Activated B cell treated with CpG ODN at 0.5 μM for 24 hours (primary cell): ENCODE measurements around the gene DCC. TPM values are rescaled to one million over a fixed set of nuclear protein-coding genes. Genes with fewer than 3 reads are reported as not detected.

Experiments
- ATAC-seq: fragments of 200-7000 bp; cut with Tn5 transposase; one replicate; pipeline ENCODE4 v1.10.0; 2021; ENCODE audit warnings: low read depth, mild to moderate bottlenecking, moderate library complexity
- CTCF ChIA-PET: fragments of 350-600 bp; sonication (Branson Sonifier 250); formaldehyde crosslinking; loops from one replicate; lab custom pipeline; 2021; ENCODE audit warnings: antibody characterized with exemption; lab: Charles Lee
- POLR2A ChIA-PET: fragments of 350-600 bp; sonication (Branson Sonifier 250); formaldehyde crosslinking; loops from one replicate; lab custom pipeline; 2021; ENCODE audit warnings: antibody characterized with exemption; lab: Charles Lee
- DNase-seq: peaks from one replicate; pipeline ENCODE4 v3.0.0; 2022
- H3K27ac Mint-ChIP-seq: one replicate; pipeline ENCODE4 v1.8.0; 2020; ENCODE audit warnings: mixed read lengths
- H3K27me3 Mint-ChIP-seq: one replicate; pipeline ENCODE4 v1.8.0; 2021; ENCODE audit warnings: mixed read lengths
- H3K36me3 Mint-ChIP-seq: one replicate; pipeline ENCODE4 v1.8.0; 2021; ENCODE audit warnings: low read depth, mixed read lengths
- H3K4me1 Mint-ChIP-seq: one replicate; pipeline ENCODE4 v1.8.0; 2021; ENCODE audit warnings: mixed read lengths
- H3K4me3 Mint-ChIP-seq: one replicate; pipeline ENCODE4 v1.8.0; 2020; ENCODE audit warnings: mild to moderate bottlenecking, mixed read lengths
- H3K9me3 Mint-ChIP-seq: one replicate; pipeline ENCODE4 v1.8.0; 2020; ENCODE audit warnings: mixed read lengths
- CTCF ChIP-seq: fragments of 200-600 bp; IDR thresholded peaks from one replicate; pipeline ENCODE4 v1.8.0; 2022; ENCODE audit warnings: antibody characterized with exemption, mild to moderate bottlenecking
- intact Hi-C: fragments of 100-400 bp; cut with micrococcal nuclease; formaldehyde crosslinking; loops from one replicate; pipeline ENCODE4 v1.15.1; 2024
- total RNA-seq: library from RNA; stranded (reverse); gene quantifications from 2 replicates; pipeline ENCODE4 v1.2.3, GENCODE V29; 2022

Gene DCC
- total RNA-seq, 1 donor from 2014 or later, result not detected

- intact Hi-C loops, result no loop called here
- no peaks in the 10 kb centered on the region for H3K4me1 Mint-ChIP-seq
- H3K9me3 Mint-ChIP-seq, result no peaks in the 10 kb centered on the region
Measured at GRCh38 chr18:52844323-52844722, 504.3 kb downstream of the DCC start.

GRCh38 chr18:52845036-52845435, 505.0 kb downstream of the DCC start:
- no peak for TF ChIP-seq CTCF
- DNase-seq, result no peak
- Mint-ChIP-seq H3K4me1 (no peaks in the 10 kb centered on the region), H3K9me3 (no peaks in the 10 kb centered on the region), H3K27ac (no peak overlapping the region), H3K4me3 (no peak overlapping the region), H3K27me3 (no peaks in the 10 kb centered on the region), H3K36me3 (no peaks in the 10 kb centered on the region)
- no peak for ATAC-seq
- ChIA-PET POLR2A (no interaction called here), CTCF (no interaction called here)
- intact Hi-C loops, result no loop called here

More at GRCh38 chr18:52844323-52844722, 504.3 kb downstream of the DCC start:
- ATAC-seq (no peak), DNase-seq (no peak)
- no peak overlapping the region for H3K4me3 Mint-ChIP-seq
- ChIA-PET POLR2A (no interaction called here), CTCF (no interaction called here)
- H3K27ac Mint-ChIP-seq, result no peak overlapping the region
- H3K27me3 Mint-ChIP-seq, result no peaks in the 10 kb centered on the region
- H3K36me3 Mint-ChIP-seq, result no peaks in the 10 kb centered on the region
- no peak for TF ChIP-seq CTCF

- no peak for ATAC-seq
- CTCF ChIA-PET, result no interaction called here
- no peak for TF ChIP-seq CTCF
Measured at GRCh38 chr18:52850031-52850560, 510.1 kb downstream of the DCC start.

GRCh38 chr18:52861558-52861957, 521.6 kb downstream of the DCC start:
- ATAC-seq (no peak), DNase-seq (no peak)
- Mint-ChIP-seq H3K27ac (no peak overlapping the region), H3K4me1 (no peaks in the 10 kb centered on the region), H3K36me3 (no peaks in the 10 kb centered on the region), H3K27me3 (no peaks in the 10 kb centered on the region), H3K4me3 (no peak overlapping the region), H3K9me3 (peaks cover 3% of the 10 kb centered on the region)
- intact Hi-C loops, result no loop called here
- CTCF ChIA-PET, result no interaction called here
- TF ChIP-seq CTCF, result no peak
- POLR2A ChIA-PET, result no interaction called here

More at GRCh38 chr18:52850031-52850560, 510.1 kb downstream of the DCC start:
- Mint-ChIP-seq H3K4me1 (no peaks in the 10 kb centered on the region), H3K27me3 (no peaks in the 10 kb centered on the region), H3K36me3 (no peaks in the 10 kb centered on the region), H3K9me3 (no peaks in the 10 kb centered on the region), H3K4me3 (no peak overlapping the region), H3K27ac (no peak overlapping the region)
- POLR2A ChIA-PET, result no interaction called here
- intact Hi-C loops, result no loop called here
- DNase-seq, result no peak

GRCh38 chr18:52869349-52869923, 529.4 kb downstream of the DCC start:
- Mint-ChIP-seq H3K27me3 (no peaks in the 10 kb centered on the region), H3K36me3 (no peaks in the 10 kb centered on the region), H3K4me3 (no peak overlapping the region), H3K4me1 (no peaks in the 10 kb centered on the region), H3K9me3 (no peaks in the 10 kb centered on the region), H3K27ac (no peak overlapping the region)
- POLR2A ChIA-PET, result no interaction called here
- CTCF ChIA-PET, result no interaction called here
- TF ChIP-seq CTCF, result no peak
- DNase-seq (no peak), ATAC-seq (no peak)
- intact Hi-C loops, result no loop called here
